ENCODE results near the gene SCN2B. TPM values are rescaled to one million over a fixed set of nuclear protein-coding genes. Genes with fewer than 3 reads are reported as not detected.

Gene SCN2B
- total RNA-seq, 1 donor from 2014 or later: 0.49 TPM

GRCh38 chr11:118222437-118222836 is 46.0 kb upstream of the SCN2B start:
- H3K4me1 ChIP-seq: peaks cover 8% of the 10 kb centered on the region
- TF ChIP-seq CTCF (IDR thresholded peaks at IDR 0.05) (no peak), POLR2A (IDR thresholded peaks at IDR 0.05) (no peak), POLR2AphosphoS5 (IDR thresholded peaks at IDR 0.05; ENCODE audit: insufficient read depth in 1 of 2, low read depth in 1 of 2) (no peak)
- no peaks in the 10 kb centered on the region for H3K9me3 ChIP-seq
- H3K4me3 ChIP-seq: no peak overlapping the region
- H3K36me3 ChIP-seq: no peaks in the 10 kb centered on the region
- intact Hi-C loops (cut with DNase I): no loop called here
- H3K27ac ChIP-seq: no peak overlapping the region
- DNase-seq (ENCODE audit: extremely low spot score in 2 of 2): no peak
- H3K27me3 ChIP-seq: no peaks in the 10 kb centered on the region

DNA sequence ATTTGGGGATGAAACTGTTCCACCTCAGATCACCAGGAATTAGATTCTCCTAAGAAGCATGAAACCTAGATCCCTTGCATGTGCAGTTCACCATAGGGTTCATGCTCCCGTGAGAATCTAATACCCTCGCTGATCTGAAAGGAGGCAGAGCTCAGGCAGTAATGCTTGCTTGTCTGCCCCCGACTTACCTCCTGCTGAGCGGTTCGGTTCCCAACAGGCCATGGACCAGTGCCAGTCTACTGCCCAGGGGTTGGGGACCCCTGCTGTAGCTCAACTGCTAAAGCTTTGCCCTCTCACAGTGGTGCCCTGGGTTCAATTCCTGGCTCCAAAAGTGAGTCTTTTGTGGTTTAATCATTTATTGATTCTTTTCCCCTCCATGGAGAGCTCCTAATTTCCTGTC is 45.0 kb upstream of the SCN2B start:
- TF ChIP-seq POLR2A (IDR thresholded peaks at IDR 0.05): no peak
- no peak for TF ChIP-seq CTCF (IDR thresholded peaks at IDR 0.05)
- TF ChIP-seq POLR2AphosphoS5 (IDR thresholded peaks at IDR 0.05; ENCODE audit: insufficient read depth in 1 of 2, low read depth in 1 of 2): no peak
- Histone ChIP-seq H3K4me3 (no peak overlapping the region), H3K27ac (peak overlapping the region; percentile 24), H3K27me3 (no peaks in the 10 kb centered on the region), H3K9me3 (no peaks in the 10 kb centered on the region), H3K36me3 (no peaks in the 10 kb centered on the region), H3K4me1 (peaks cover 4% of the 10 kb centered on the region)
- no peak for DNase-seq (ENCODE audit: extremely low spot score in 2 of 2)
- intact Hi-C loops (cut with DNase I): no loop called here

- no peak overlapping the region for H3K27ac ChIP-seq
- intact Hi-C loops (cut with DNase I): no loop called here
- no peak for TF ChIP-seq POLR2AphosphoS5 (IDR thresholded peaks at IDR 0.05; ENCODE audit: insufficient read depth in 1 of 2, low read depth in 1 of 2)
- no peak for TF ChIP-seq CTCF (IDR thresholded peaks at IDR 0.05)
- no peak for TF ChIP-seq POLR2A (IDR thresholded peaks at IDR 0.05)
- H3K4me1 ChIP-seq: no peaks in the 10 kb centered on the region
- H3K9me3 ChIP-seq: no peaks in the 10 kb centered on the region
- H3K36me3 ChIP-seq: no peaks in the 10 kb centered on the region
- no peak overlapping the region for H3K4me3 ChIP-seq
- no peaks in the 10 kb centered on the region for H3K27me3 ChIP-seq
- DNase-seq (ENCODE audit: extremely low spot score in 2 of 2): no peak
Observed at GRCh38 chr11:118219732-118220131, 43.3 kb upstream of the SCN2B start.

DNA sequence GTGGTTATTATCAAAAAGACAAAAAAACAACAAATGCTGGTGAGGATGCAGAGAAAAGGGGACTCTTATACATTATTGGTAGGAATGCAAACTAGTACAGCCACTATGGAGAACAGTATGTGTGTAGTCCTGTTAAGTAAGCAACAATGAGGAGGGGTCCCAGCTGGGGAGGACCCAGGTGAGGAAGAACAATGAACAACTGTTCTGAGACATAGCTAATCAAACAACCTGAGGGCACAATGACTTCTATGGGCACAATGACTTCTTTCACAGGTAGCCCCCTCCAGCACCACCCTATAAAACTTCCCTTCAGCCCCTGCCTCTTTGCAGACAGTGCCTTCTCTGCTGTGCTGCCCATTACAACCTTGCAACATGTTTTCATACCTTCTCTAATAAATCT is 42.8 kb upstream of the SCN2B start:
- Histone ChIP-seq H3K9me3 (no peaks in the 10 kb centered on the region), H3K4me1 (no peaks in the 10 kb centered on the region), H3K4me3 (no peak overlapping the region), H3K27ac (no peak overlapping the region), H3K27me3 (no peaks in the 10 kb centered on the region), H3K36me3 (no peaks in the 10 kb centered on the region)
- intact Hi-C loops (cut with DNase I): no loop called here
- TF ChIP-seq POLR2AphosphoS5 (IDR thresholded peaks at IDR 0.05; ENCODE audit: insufficient read depth in 1 of 2, low read depth in 1 of 2) (no peak), CTCF (IDR thresholded peaks at IDR 0.05) (no peak), POLR2A (IDR thresholded peaks at IDR 0.05) (no peak)
- DNase-seq (ENCODE audit: extremely low spot score in 2 of 2): no peak

DNA sequence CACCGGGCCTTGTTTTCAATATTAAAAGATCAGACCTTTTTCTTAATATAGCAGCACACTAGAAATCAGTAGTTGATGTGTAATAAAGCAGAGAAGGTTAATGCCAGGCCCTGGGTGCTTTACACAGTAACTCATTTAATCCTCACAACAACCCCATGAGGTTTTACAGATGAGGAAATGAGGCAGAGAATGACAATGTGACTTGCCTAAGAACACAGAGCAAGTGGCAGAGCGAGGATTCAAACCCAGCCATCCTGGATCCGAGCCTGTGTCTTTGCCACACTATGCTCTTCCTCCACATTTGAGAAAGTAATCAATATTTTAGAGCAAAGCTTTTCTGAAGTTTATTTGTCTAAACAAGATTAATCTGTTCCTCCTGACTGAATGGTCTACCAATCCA is 41.1 kb upstream of the SCN2B start:
- DNase-seq (ENCODE audit: extremely low spot score in 2 of 2): no peak
- no peaks in the 10 kb centered on the region for H3K4me1 ChIP-seq
- H3K27ac ChIP-seq: no peak overlapping the region
- no peak for TF ChIP-seq POLR2A (IDR thresholded peaks at IDR 0.05)
- no peak for TF ChIP-seq CTCF (IDR thresholded peaks at IDR 0.05)
- H3K27me3 ChIP-seq: no peaks in the 10 kb centered on the region
- no peaks in the 10 kb centered on the region for H3K36me3 ChIP-seq
- intact Hi-C loops (cut with DNase I): no loop called here
- H3K4me3 ChIP-seq: no peak overlapping the region
- H3K9me3 ChIP-seq: no peaks in the 10 kb centered on the region

All from vagina (tissue), 2 donors.